ENCODE data around the gene GCH1.

Gene GCH1

DNA sequence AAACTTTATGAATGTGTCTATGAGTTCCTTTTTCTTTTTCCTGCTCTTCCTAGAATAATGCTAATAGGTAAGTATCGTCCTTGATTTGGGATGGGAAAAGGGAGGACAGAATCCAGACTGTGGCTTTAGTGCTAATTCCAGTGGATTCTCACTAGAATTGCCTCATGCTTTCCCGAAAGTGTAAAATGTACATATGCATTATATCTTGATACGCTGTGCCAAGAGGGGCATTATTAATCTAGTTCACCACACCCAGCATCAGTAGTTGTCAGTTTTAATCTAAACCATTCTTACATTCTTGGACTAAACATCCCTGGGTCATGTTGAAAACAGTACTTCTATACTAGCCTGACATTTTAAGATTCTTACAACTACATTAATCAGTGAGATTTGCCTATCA, 49.3 kb downstream of the GCH1 start:
- Histone ChIP-seq H3K4me3 (no peak overlapping the region), H3K27ac (no peak overlapping the region), H3K9me3 (no peaks in the 10 kb centered on the region), H3K4me1 (peaks cover 0 to 11% (median 0%) of the 10 kb centered on the region in 4 donors), H3K36me3 (no peaks in the 10 kb centered on the region), H3K27me3 (no peaks in the 10 kb centered on the region)
- DNase-seq: no peak
- intact Hi-C loops (cut with DNase I; ENCODE audit: low total_unique reads): no loop called here
- TF ChIP-seq CTCF (IDR thresholded peaks at IDR 0.05): no peak

DNA sequence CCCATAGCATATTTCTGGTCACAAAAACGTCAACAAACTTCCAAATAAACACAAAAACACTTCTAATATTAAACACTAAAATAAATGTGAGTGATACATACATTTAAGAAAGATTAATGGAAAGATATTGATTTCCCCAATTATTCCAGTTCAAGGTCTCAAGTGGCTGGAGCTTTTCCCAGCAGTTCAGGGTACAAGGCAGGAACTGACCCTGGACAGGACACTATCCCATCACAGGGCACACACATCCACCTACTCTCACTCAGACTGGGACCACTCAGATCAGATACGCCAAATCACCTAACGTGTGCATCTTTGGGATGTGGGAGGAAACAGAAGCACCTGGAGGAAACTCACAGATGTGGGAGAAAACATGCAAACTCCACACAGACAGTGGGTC, 50.4 kb downstream of the GCH1 start:
- intact Hi-C loops (cut with DNase I; ENCODE audit: low total_unique reads): no loop called here
- Histone ChIP-seq H3K27me3 (no peaks in the 10 kb centered on the region), H3K36me3 (no peaks in the 10 kb centered on the region), H3K9me3 (no peaks in the 10 kb centered on the region), H3K4me3 (no peak overlapping the region), H3K27ac (no peak overlapping the region), H3K4me1 (no peaks in the 10 kb centered on the region)
- no peak for DNase-seq
- no peak for TF ChIP-seq CTCF (IDR thresholded peaks at IDR 0.05)

GRCh38 chr14:54848910-54849309, 53.7 kb downstream of the GCH1 start:
- Histone ChIP-seq H3K4me3 (no peak overlapping the region), H3K27me3 (no peaks in the 10 kb centered on the region), H3K4me1 (no peaks in the 10 kb centered on the region), H3K9me3 (no peaks in the 10 kb centered on the region), H3K36me3 (no peaks in the 10 kb centered on the region), H3K27ac (no peak overlapping the region)
- DNase-seq: no peak
- intact Hi-C loops (cut with DNase I; ENCODE audit: low total_unique reads): no loop called here
- no peak for TF ChIP-seq CTCF (IDR thresholded peaks at IDR 0.05)

- intact Hi-C loops (cut with DNase I; ENCODE audit: low total_unique reads): no loop called here
- DNase-seq: no peak
- Histone ChIP-seq H3K9me3 (no peaks in the 10 kb centered on the region), H3K27ac (no peak overlapping the region), H3K36me3 (no peaks in the 10 kb centered on the region), H3K4me1 (peaks cover 0 to 14% (median under 1%) of the 10 kb centered on the region in 4 donors), H3K27me3 (no peaks in the 10 kb centered on the region), H3K4me3 (no peak overlapping the region)
- TF ChIP-seq CTCF (IDR thresholded peaks at IDR 0.05): no peak
These were observed 57.0 kb downstream of the GCH1 start for GRCh38 chr14:54845641-54846040.

DNA sequence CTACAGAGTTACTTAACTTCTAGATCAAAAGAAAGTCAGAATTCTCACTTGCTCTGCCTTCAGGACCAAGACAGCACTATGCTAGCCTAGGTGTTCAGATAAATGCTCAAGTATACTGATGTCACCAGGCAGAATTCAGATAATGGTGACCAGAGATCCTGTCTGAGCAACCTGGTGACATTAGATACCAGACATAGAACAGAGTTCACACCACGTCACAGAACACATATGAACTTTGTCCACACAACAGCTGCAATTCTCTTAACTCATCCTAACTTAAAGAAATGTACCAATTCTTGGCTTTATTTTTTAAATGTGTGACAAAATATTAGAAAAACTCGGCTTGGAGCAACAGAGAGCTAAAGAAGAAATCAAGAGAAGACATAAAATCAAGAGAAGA, 58.1 kb downstream of the GCH1 start:
- H3K36me3 ChIP-seq: no peaks in the 10 kb centered on the region
- intact Hi-C loops (cut with DNase I; ENCODE audit: low total_unique reads): no loop called here
- no peak for DNase-seq
- TF ChIP-seq CTCF (IDR thresholded peaks at IDR 0.05): no peak
- H3K9me3 ChIP-seq: no peaks in the 10 kb centered on the region
- H3K27me3 ChIP-seq: no peaks in the 10 kb centered on the region
- H3K27ac ChIP-seq: no peak overlapping the region
- H3K4me1 ChIP-seq: peaks cover 0 to 24% (median 7%) of the 10 kb centered on the region in 4 donors
- no peak overlapping the region for H3K4me3 ChIP-seq

- Histone ChIP-seq H3K4me3 (no peak overlapping the region), H3K4me1 (peaks cover 0 to 30% (median 13%) of the 10 kb centered on the region in 4 donors), H3K36me3 (no peaks in the 10 kb centered on the region), H3K27me3 (no peaks in the 10 kb centered on the region), H3K27ac (peak overlapping the region in 1 of 2 donors; percentile 54), H3K9me3 (no peaks in the 10 kb centered on the region)
- no peak for DNase-seq
- intact Hi-C loops (cut with DNase I; ENCODE audit: low total_unique reads): no loop called here
- no peak for TF ChIP-seq CTCF (IDR thresholded peaks at IDR 0.05)
These were observed 61.8 kb downstream of the GCH1 start for GRCh38 chr14:54840798-54841197.

Measured in tibial artery (tissue), 4 donors.